SU-DHL-6 (cell line): ENCODE results near the gene DYSF.

Experiments
- EZH2phosphoT487 ChIP-seq: fragments of 200-600 bp; sonication (generic), shearing (Covaris generic); conservative IDR thresholded peaks from 2 replicates; pipeline ENCODE4 v1.6.1; 2018; ENCODE audit warnings: mild to moderate bottlenecking, antibody characterized with exemption, low read length, moderate library complexity, mixed read lengths
- TF ChIP-seq, protein P1 (sequence below): fragments of 200-600 bp; sonication (generic); IDR thresholded peaks from one replicate; pipeline ENCODE4 v1.5.1; 2017; ENCODE audit warnings: antibody characterized with exemption, mild to moderate bottlenecking, low read length, moderate library complexity; ENCODE audit not compliant: insufficient read depth, poor library complexity, severe bottlenecking

GRCh38 chr2:71498261-71498701 lies 44.9 kb downstream of the DYSF start:
- TF ChIP-seq EZH2phosphoT487 = no peak
- TF ChIP-seq, protein P1, sequence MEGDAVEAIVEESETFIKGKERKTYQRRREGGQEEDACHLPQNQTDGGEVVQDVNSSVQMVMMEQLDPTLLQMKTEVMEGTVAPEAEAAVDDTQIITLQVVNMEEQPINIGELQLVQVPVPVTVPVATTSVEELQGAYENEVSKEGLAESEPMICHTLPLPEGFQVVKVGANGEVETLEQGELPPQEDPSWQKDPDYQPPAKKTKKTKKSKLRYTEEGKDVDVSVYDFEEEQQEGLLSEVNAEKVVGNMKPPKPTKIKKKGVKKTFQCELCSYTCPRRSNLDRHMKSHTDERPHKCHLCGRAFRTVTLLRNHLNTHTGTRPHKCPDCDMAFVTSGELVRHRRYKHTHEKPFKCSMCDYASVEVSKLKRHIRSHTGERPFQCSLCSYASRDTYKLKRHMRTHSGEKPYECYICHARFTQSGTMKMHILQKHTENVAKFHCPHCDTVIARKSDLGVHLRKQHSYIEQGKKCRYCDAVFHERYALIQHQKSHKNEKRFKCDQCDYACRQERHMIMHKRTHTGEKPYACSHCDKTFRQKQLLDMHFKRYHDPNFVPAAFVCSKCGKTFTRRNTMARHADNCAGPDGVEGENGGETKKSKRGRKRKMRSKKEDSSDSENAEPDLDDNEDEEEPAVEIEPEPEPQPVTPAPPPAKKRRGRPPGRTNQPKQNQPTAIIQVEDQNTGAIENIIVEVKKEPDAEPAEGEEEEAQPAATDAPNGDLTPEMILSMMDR = no peak
